H1 (cell line): ENCODE results near the gene CHAT. TPM values are rescaled to one million over a fixed set of nuclear protein-coding genes. Genes with fewer than 3 reads are reported as not detected.

ENCODE experiments used
- CTCF ChIA-PET: fragments of 300-600 bp; sonication (Branson Sonifier 250); formaldehyde crosslinking; loops from one replicate; lab custom pipeline; 2021; ENCODE audit not compliant: partially characterized antibody; lab: Charles Lee
- POLR2A ChIA-PET: fragments of 300-600 bp; sonication (Branson Sonifier 250); formaldehyde crosslinking; loops from one replicate; lab custom pipeline; 2021; ENCODE audit warnings: inconsistent platforms; ENCODE audit not compliant: partially characterized antibody; lab: Charles Lee
- DNase-seq, 2 experiments: peaks; one replicate each; pipeline versions ENCODE4 v3.0.0 to v3.0.0-alpha.2; 2010 to 2022; ENCODE audit warnings: low spot score in 2 of 2, low read depth in 1 of 2, mixed read lengths in 1 of 2
- FAIRE-seq: peaks from 2 replicates; lab custom pipeline; 2011; peaks lifted over from hg19 to GRCh38; lab: Jason Lieb, UNC
- H2AFZ ChIP-seq: 2 replicates; pipeline ENCODE4 v1.8.1; 2012; ENCODE audit warnings: low read length, inconsistent platforms
- H2AK5ac ChIP-seq: 2 replicates; pipeline ENCODE4 v1.6.1; 2013; ENCODE audit warnings: low read depth, low read length
- H2BK120ac ChIP-seq: replicated peaks from 2 replicates; pipeline ENCODE3; 2013; ENCODE audit warnings: low read depth, low read length, inconsistent platforms
- H2BK12ac ChIP-seq: 2 replicates; pipeline ENCODE4 v1.6.1; 2013; ENCODE audit warnings: low read depth, low read length
- H2BK15ac ChIP-seq: 2 replicates; pipeline ENCODE4 v1.6.1; 2013; ENCODE audit warnings: low read length
- H2BK20ac ChIP-seq: 2 replicates; pipeline ENCODE4 v1.6.1; 2013; ENCODE audit warnings: low read length
- H2BK5ac ChIP-seq: 2 replicates; pipeline ENCODE4 v1.6.1; 2013; ENCODE audit warnings: low read depth, low read length
- H3K14ac ChIP-seq: 2 replicates; pipeline ENCODE4 v1.6.1; 2013; ENCODE audit warnings: inconsistent platforms; ENCODE audit not compliant: insufficient read length
- H3K18ac ChIP-seq: 2 replicates; pipeline ENCODE4 v1.6.1; 2013; ENCODE audit warnings: low read length; ENCODE audit errors: extremely low read depth
- H3K23ac ChIP-seq: 2 replicates; pipeline ENCODE4 v1.6.1; 2013; ENCODE audit warnings: inconsistent platforms; ENCODE audit not compliant: insufficient read length
- H3K23me2 ChIP-seq: 2 replicates; pipeline ENCODE4 v1.6.1; 2013; ENCODE audit warnings: low read depth, low read length
- H3K27ac ChIP-seq: 2 replicates; pipeline ENCODE4 v1.6.1; 2011; ENCODE audit warnings: low read depth, low read length, inconsistent platforms
- H3K27me3 ChIP-seq, 4 experiments: replicated peaks in 1 of 4; 1 replicate in 1 of 4; 2 replicates in 3 of 4; pipeline versions ENCODE4 v1.6.1 to v1.8.1; 2011 to 2013; ENCODE audit warnings: low read length in 3 of 4, mild to moderate bottlenecking in 3 of 4, inconsistent platforms in 2 of 4, mixed read lengths in 2 of 4, moderate library complexity in 1 of 4; ENCODE audit not compliant: control insufficient read depth in 3 of 4, insufficient read depth in 3 of 4; ENCODE audit errors: extremely low read depth in 1 of 4
- H3K36me3 ChIP-seq, 4 experiments: 2 replicates each; pipeline versions ENCODE4 v1.6.1 to v1.8.1; 2011 to 2013; ENCODE audit warnings: mild to moderate bottlenecking in 4 of 4, low read length in 3 of 4, moderate library complexity in 2 of 4, control low read depth in 1 of 4, inconsistent platforms in 1 of 4; ENCODE audit not compliant: insufficient read depth in 4 of 4, control insufficient read depth in 2 of 4
- H3K4ac ChIP-seq: replicated peaks from 2 replicates; pipeline ENCODE3; 2013; ENCODE audit warnings: low read length, low read depth, mixed read lengths, inconsistent platforms; ENCODE audit not compliant: insufficient read length
- H3K4me1 ChIP-seq, 4 experiments: replicated peaks in 1 of 4; 1 replicate in 1 of 4; 2 replicates in 3 of 4; pipeline versions ENCODE4 v1.6.1 to v1.8.1; 2011 to 2013; ENCODE audit warnings: low read length in 3 of 4, inconsistent platforms in 2 of 4, mixed read lengths in 1 of 4; ENCODE audit not compliant: insufficient read depth in 4 of 4, control insufficient read depth in 3 of 4
- H3K4me2 ChIP-seq, 2 experiments: 2 replicates each; pipeline versions ENCODE4 v1.6.1 to v1.8.1; 2011 to 2013; ENCODE audit warnings: low read depth in 2 of 2, low read length in 2 of 2, control low read depth in 1 of 2, inconsistent platforms in 1 of 2, mild to moderate bottlenecking in 1 of 2; ENCODE audit not compliant: insufficient read depth in 1 of 2
- H3K4me3 ChIP-seq, 4 experiments: fragments of 200-600, 300-600 bp in 1 of 4; sonication (generic), shearing (Covaris generic), sonication (Bioruptor Twin) in 1 of 4; 2 replicates each; pipeline versions ENCODE4 v1.5.1 to v1.8.1; 2011 to 2016; ENCODE audit warnings: low read length in 4 of 4, low read depth in 3 of 4, control low read depth in 2 of 4, inconsistent platforms in 2 of 4, mild to moderate bottlenecking in 2 of 4, mixed read lengths in 1 of 4, moderate library complexity in 1 of 4; ENCODE audit not compliant: insufficient read depth in 2 of 4; ENCODE audit errors: extremely low read depth in 1 of 4
- H3K56ac ChIP-seq: replicated peaks from 2 replicates; pipeline ENCODE3; 2013; ENCODE audit warnings: low read depth, mild to moderate bottlenecking, mixed read lengths, low read length, inconsistent platforms; ENCODE audit not compliant: insufficient read length
- H3K79me1 ChIP-seq: 2 replicates; pipeline ENCODE4 v1.6.1; 2013; ENCODE audit warnings: low read depth, low read length, control low read depth
- H3K79me2 ChIP-seq, 2 experiments: 2 replicates each; pipeline versions ENCODE4 v1.6.1 to v1.8.1; 2012 to 2013; ENCODE audit warnings: low read length in 2 of 2, mild to moderate bottlenecking in 2 of 2, inconsistent platforms in 1 of 2; ENCODE audit not compliant: insufficient read depth in 2 of 2, control insufficient read depth in 1 of 2
- H3K9ac ChIP-seq, 4 experiments: replicated peaks in 1 of 4; 1 replicate in 1 of 4; 2 replicates in 3 of 4; pipeline versions ENCODE4 v1.6.1 to v1.8.1; 2011 to 2013; ENCODE audit warnings: low read depth in 3 of 4, low read length in 3 of 4, control low read depth in 2 of 4, mild to moderate bottlenecking in 2 of 4, moderate library complexity in 2 of 4, inconsistent platforms in 1 of 4; ENCODE audit errors: extremely low read depth in 1 of 4
- H3K9me3 ChIP-seq, 2 experiments: 2 replicates each; pipeline versions ENCODE4 v1.6.1 to v1.8.1; 2012 to 2013; ENCODE audit warnings: mild to moderate bottlenecking in 2 of 2, moderate library complexity in 2 of 2, control low read depth in 1 of 2, inconsistent platforms in 1 of 2, low read depth in 1 of 2, low read length in 1 of 2, mixed read lengths in 1 of 2; ENCODE audit not compliant: insufficient read depth in 2 of 2
- H4K20me1 ChIP-seq, 2 experiments: replicated peaks in 1 of 2; 2 replicates each; pipeline versions ENCODE3 to v1.8.1; 2011 to 2013; ENCODE audit warnings: inconsistent platforms in 2 of 2, low read length in 2 of 2, mild to moderate bottlenecking in 1 of 2; ENCODE audit not compliant: insufficient read depth in 2 of 2, control insufficient read depth in 1 of 2
- H4K5ac ChIP-seq: 2 replicates; pipeline ENCODE4 v1.6.1; 2013; ENCODE audit warnings: low read length, low read depth, mixed read lengths, inconsistent platforms; ENCODE audit not compliant: insufficient read length
- H4K8ac ChIP-seq: 2 replicates; pipeline ENCODE4 v1.8.0; 2013; ENCODE audit warnings: mild to moderate bottlenecking, moderate library complexity, low read length, inconsistent platforms; ENCODE audit not compliant: insufficient read depth; ENCODE audit errors: extremely low read depth
- H4K91ac ChIP-seq: replicated peaks from 2 replicates; pipeline ENCODE3; 2013; ENCODE audit warnings: low read length, mixed read lengths, inconsistent platforms; ENCODE audit not compliant: insufficient read length
- CEBPB ChIP-seq: IDR thresholded peaks from 2 replicates; pipeline ENCODE4 v1.6.1; 2012; ENCODE audit warnings: low read depth, low read length
- EP300 ChIP-seq, 2 experiments: IDR thresholded peaks; 1 replicate in 1 of 2; 2 replicates in 1 of 2; pipeline ENCODE4 v1.6.1; 2011 to 2012; ENCODE audit warnings: low read depth in 2 of 2, low read length in 2 of 2, mild to moderate bottlenecking in 2 of 2, borderline replicate concordance in 1 of 2, inconsistent platforms in 1 of 2, moderate library complexity in 1 of 2
- POU5F1 ChIP-seq: IDR thresholded peaks from 2 replicates; pipeline ENCODE4 v1.6.1; 2011; ENCODE audit warnings: low read depth, mild to moderate bottlenecking, low read length, moderate library complexity
- RAD21 ChIP-seq, 2 experiments: IDR thresholded peaks in 1 of 2; conservative IDR thresholded peaks in 1 of 2; 2 replicates each; pipeline ENCODE4 v1.6.1; 2011; ENCODE audit warnings: low read depth in 2 of 2, low read length in 2 of 2, improper control_type of control experiment in 1 of 2, inconsistent platforms in 1 of 2, mild to moderate bottlenecking in 1 of 2, moderate library complexity in 1 of 2
- TAF7 ChIP-seq: optimal IDR thresholded peaks from 2 replicates; pipeline ENCODE3; 2011; ENCODE audit warnings: low read depth, mild to moderate bottlenecking, inconsistent platforms, low read length, moderate library complexity, borderline replicate concordance
- WGBS, 2 experiments: shearing (Covaris generic) in 1 of 2; methylation state at CpG; one replicate each; pipeline versions ENCODE4 v1.1.6 to v1.1.7; 2013 to 2015; ENCODE audit warnings: low lambda C conversion rate in 2 of 2, mixed read lengths in 2 of 2, inconsistent platforms in 1 of 2, low coverage in 1 of 2, missing lambda C conversion rate in 1 of 2; ENCODE audit not compliant: insufficient replicate concordance in 2 of 2, insufficient coverage in 1 of 2, insufficient read length in 1 of 2; ENCODE audit errors: extremely low coverage in 1 of 2, missing lambda C conversion rate in 1 of 2; 5-methylcytosine and 5-hydroxymethylcytosine counted together
- polyA plus RNA-seq, 7 experiments: library from polyadenylated mRNA; depleted of rRNA in 3 of 7; stranded (reverse) in 5 of 7; unstranded in 2 of 7; fragments of >200 nt in 5 of 7; fragments of 200-250 nt in 2 of 7; gene quantifications; 1 replicate in 5 of 7; 2 replicates in 1 of 7; 4 replicates in 1 of 7; pipeline versions ENCODE4 v1.2.1 to v1.2.3, GENCODE V29; 2011 to 2013; ENCODE audit warnings: missing spikeins in 2 of 7, mixed read lengths in 2 of 7
- total RNA-seq: library from RNA; stranded (reverse); fragmentation: NEBNext Ultra II Directional; extraction: Animal tissue kit (Norgen Biotek cat#: 25700); gene quantifications from 2 replicates; pipeline ENCODE4 v1.2.1, GENCODE V29; 2021
- TF ChIP-seq, protein P1 (sequence below): IDR thresholded peaks from 2 replicates; pipeline ENCODE4 v1.6.1; 2012; ENCODE audit warnings: inconsistent platforms

CHAT gene
- total and polyA plus RNA-seq, 2 of the 8 experiments (the other 6 are each of a cell fraction or from before 2014, with no cell fraction given): not detected

DNA sequence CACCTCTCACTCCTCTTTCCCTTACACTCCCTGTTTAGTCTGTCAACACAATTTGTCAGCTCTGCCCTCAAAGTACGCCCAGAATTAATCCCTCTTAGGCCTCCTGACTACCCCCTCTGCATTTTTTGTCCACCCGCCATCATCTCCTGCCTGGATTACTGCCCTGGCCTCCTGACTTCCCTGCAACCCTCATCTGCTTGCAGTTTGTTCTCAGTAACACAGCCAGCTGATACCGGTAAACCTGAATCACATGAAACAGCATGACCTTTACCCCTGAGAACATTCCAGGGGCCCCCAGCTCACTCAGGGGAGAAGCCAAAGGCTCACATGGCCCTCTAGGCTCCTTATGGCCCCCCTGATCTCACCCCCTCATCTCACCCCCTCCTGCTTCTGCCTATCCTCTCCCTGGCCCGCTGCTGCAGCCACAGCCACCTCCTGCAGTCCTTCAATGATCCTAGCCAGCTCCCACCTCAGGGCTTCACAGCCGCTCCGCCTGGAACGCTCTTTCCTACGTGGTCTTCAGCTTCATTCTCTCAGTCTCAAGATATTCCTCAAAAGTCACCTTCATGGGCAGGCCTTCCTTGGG lies 74.5 kb downstream of the CHAT start:
- CTCF ChIA-PET: interaction anchor here (0.8 to 1.6 kb wide), 9 partner anchors 10 to 104 kb away, joined by 3 to 5 read pairs (median 3); no protein-coding TSS in a partner anchor
- H2AK5ac ChIP-seq: no peak overlapping the region
- TF ChIP-seq POU5F1 (no peak), RAD21 (IDR thresholded peaks at IDR 0.05 in 1 of 2, conservative IDR thresholded peaks at IDR 0.05 in 1 of 2; ENCODE audit: low read depth in 2 of 2, low read length in 2 of 2) (no peak), CEBPB (no peak), TAF7 (no peak), EP300 (IDR thresholded peaks at IDR 0.05; ENCODE audit: borderline replicate concordance in 1 of 2, low read depth in 2 of 2, low read length in 2 of 2) (no peak)
- TF ChIP-seq, protein P1, sequence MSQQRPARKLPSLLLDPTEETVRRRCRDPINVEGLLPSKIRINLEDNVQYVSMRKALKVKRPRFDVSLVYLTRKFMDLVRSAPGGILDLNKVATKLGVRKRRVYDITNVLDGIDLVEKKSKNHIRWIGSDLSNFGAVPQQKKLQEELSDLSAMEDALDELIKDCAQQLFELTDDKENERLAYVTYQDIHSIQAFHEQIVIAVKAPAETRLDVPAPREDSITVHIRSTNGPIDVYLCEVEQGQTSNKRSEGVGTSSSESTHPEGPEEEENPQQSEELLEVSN: no peak
- no peak overlapping the region for H2AFZ ChIP-seq
- no peaks in the 10 kb centered on the region for H3K79me2 ChIP-seq
- H3K9me3 ChIP-seq: peaks cover 8 to 13% of the 10 kb centered on the region in 2 experiments; a peak in 3 of 4 replicates
- H2BK120ac ChIP-seq: no peak overlapping the region
- peak overlapping the region; percentile 91 for H2BK12ac ChIP-seq
- FAIRE-seq (no peak), DNase-seq (no peak)
- no peak overlapping the region for H4K5ac ChIP-seq
- peak overlapping the region; percentile 67 to 73 for H3K4me2 ChIP-seq
- no peak overlapping the region for H3K56ac ChIP-seq
- peak overlapping the region; percentile 62; the same call in 1 of the 2 replicates for H2BK15ac ChIP-seq
- POLR2A ChIA-PET: interaction anchor here (0.6 to 1.3 kb wide), 2 partner anchors 19 to 764 kb away, joined by 3 read pairs; no protein-coding TSS in a partner anchor
- H3K14ac ChIP-seq: no peak overlapping the region
- no peak overlapping the region for H2BK5ac ChIP-seq
- no peaks in the 10 kb centered on the region for H3K79me1 ChIP-seq
- H3K27me3 ChIP-seq: peaks cover 46 to 56% (median 53%) of the 10 kb centered on the region in 4 experiments
- no peak overlapping the region for H4K8ac ChIP-seq
- peaks cover 0 to 7% (median 0%) of the 10 kb centered on the region in 4 experiments; a peak in 1 of 8 replicates for H3K36me3 ChIP-seq
- no peak overlapping the region for H3K27ac ChIP-seq
- peaks cover 5 to 10% of the 10 kb centered on the region in 2 experiments for H4K20me1 ChIP-seq
- no peak overlapping the region for H3K23ac ChIP-seq
- H3K18ac ChIP-seq: peak overlapping the region; percentile 29; the same call in 1 of the 2 replicates
- 30% methylated on average over 8 of the region's 8 CpGs; no CpG with 5 or more reads in 1 of the 2 experiments for WGBS, 2 experiments
- no peak overlapping the region for H4K91ac ChIP-seq
- H2BK20ac ChIP-seq: no peak overlapping the region
- H3K4ac ChIP-seq: no peak overlapping the region
- H3K4me1 ChIP-seq: peaks cover 22 to 36% (median 25%) of the 10 kb centered on the region in 4 experiments
- no peak overlapping the region for H3K9ac ChIP-seq
- H3K23me2 ChIP-seq: no peaks in the 10 kb centered on the region
- peak overlapping the region in 3 of 4 experiments; percentile 11 to 51 (median 24); a peak in 6 of 8 replicates for H3K4me3 ChIP-seq
